Measurements from ENCODE around the gene ZNF277. TPM values are rescaled to one million over a fixed set of nuclear protein-coding genes. Genes with fewer than 3 reads are reported as not detected.

Gene ZNF277
- total RNA-seq, 4 donors from 2014 or later: 19.2 to 45.6 (median 32.8) TPM

- 85 to 92% methylated on average over 1 of the region's 1 CpG for WGBS, 2 donors
- no peak overlapping the region for H3K4me3 ChIP-seq (ENCODE audit: low read depth, poor library complexity, severe bottlenecking)
- no peak for DNase-seq (ENCODE audit: low spot score in 2 of 2)
- intact Hi-C loops (cut with DNase I; ENCODE audit: low total_unique reads): no loop called here
- TF ChIP-seq CTCF (IDR thresholded peaks at IDR 0.05) (no peak), POLR2A (IDR thresholded peaks at IDR 0.05) (no peak)
Measured at GRCh38 chr7:112213735-112214134, 7.2 kb downstream of the ZNF277 start.

GRCh38 chr7:112214268-112214667 is 7.8 kb downstream of the ZNF277 start:
- no peak overlapping the region for H3K4me3 ChIP-seq (ENCODE audit: low read depth, poor library complexity, severe bottlenecking)
- intact Hi-C loops (cut with DNase I; ENCODE audit: low total_unique reads): no loop called here
- DNase-seq (ENCODE audit: low spot score in 2 of 2): no peak
- TF ChIP-seq CTCF (IDR thresholded peaks at IDR 0.05): no peak
- no peak for TF ChIP-seq POLR2A (IDR thresholded peaks at IDR 0.05)

- DNase-seq (ENCODE audit: low spot score in 2 of 2): no peak
- intact Hi-C loops (cut with DNase I; ENCODE audit: low total_unique reads): no loop called here
- no peak for TF ChIP-seq CTCF (IDR thresholded peaks at IDR 0.05)
- TF ChIP-seq POLR2A (IDR thresholded peaks at IDR 0.05): no peak
- H3K4me3 ChIP-seq (ENCODE audit: low read depth, poor library complexity, severe bottlenecking): no peak overlapping the region
- WGBS, 2 donors: 76 to 84% methylated on average over 2 of the region's 2 CpGs
Measured at GRCh38 chr7:112214883-112215282, 8.4 kb downstream of the ZNF277 start.

GRCh38 chr7:112215787-112216186 is 9.3 kb downstream of the ZNF277 start:
- TF ChIP-seq POLR2A (IDR thresholded peaks at IDR 0.05) (no peak), CTCF (IDR thresholded peaks at IDR 0.05) (no peak)
- intact Hi-C loops (cut with DNase I; ENCODE audit: low total_unique reads): no loop called here
- H3K4me3 ChIP-seq (ENCODE audit: low read depth, poor library complexity, severe bottlenecking): no peak overlapping the region
- 66 to 68% methylated on average over 4 of the region's 4 CpGs for WGBS, 2 donors
- no peak for DNase-seq (ENCODE audit: low spot score in 2 of 2)

- DNase-seq (ENCODE audit: low spot score in 2 of 2): no peak
- TF ChIP-seq CTCF (IDR thresholded peaks at IDR 0.05) (no peak), POLR2A (IDR thresholded peaks at IDR 0.05) (no peak)
- WGBS, 2 donors: 93 to 94% methylated on average over 20 of the region's 20 CpGs
- intact Hi-C loops (cut with DNase I; ENCODE audit: low total_unique reads): no loop called here
- H3K4me3 ChIP-seq (ENCODE audit: low read depth, poor library complexity, severe bottlenecking): no peak overlapping the region
Measured at GRCh38 chr7:112220877-112221434, 14.5 kb downstream of the ZNF277 start.

- no peak for DNase-seq (ENCODE audit: low spot score in 2 of 2)
- intact Hi-C loops (cut with DNase I; ENCODE audit: low total_unique reads): no loop called here
- TF ChIP-seq POLR2A (IDR thresholded peaks at IDR 0.05) (no peak), CTCF (IDR thresholded peaks at IDR 0.05) (no peak)
- H3K4me3 ChIP-seq (ENCODE audit: low read depth, poor library complexity, severe bottlenecking): no peak overlapping the region
- WGBS, 2 donors: 82 to 88% methylated on average over 3 of the region's 3 CpGs
Measured at GRCh38 chr7:112223310-112223709, 16.8 kb downstream of the ZNF277 start.
